ENCODE data around the gene NQO2.
"Not testable (repeated sequence)": the region's sequence is repeated elsewhere in the genome, so short reads cannot be mapped to it uniquely, and the experiment has no call there.

The NQO2 gene

DNA sequence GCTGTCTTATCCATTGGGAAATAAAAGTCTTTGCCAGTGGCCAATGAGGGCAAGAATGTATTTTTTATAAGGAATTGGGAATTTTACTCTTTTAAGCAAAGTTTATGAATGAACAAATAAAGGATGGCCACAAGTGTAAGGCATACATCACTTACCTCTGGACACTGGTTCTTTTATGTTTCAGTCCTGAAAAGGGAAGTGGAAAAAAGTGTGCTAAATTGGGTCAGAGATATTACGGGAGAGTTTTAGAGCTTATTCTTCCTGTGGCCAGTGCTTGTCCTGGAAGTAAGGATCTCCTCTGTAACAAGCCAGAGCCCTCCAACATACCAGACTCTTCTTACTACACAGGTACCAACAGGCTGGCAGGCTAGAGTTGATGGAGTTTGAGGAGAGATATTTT, 46.1 kb downstream of the NQO2 start:
- peak overlapping the region; percentile 44 for H3K27ac ChIP-seq
- no peak overlapping the region for H3K4me3 ChIP-seq (ENCODE audit: low read depth in 1 of 2, low read length in 1 of 2)
- no peaks in the 10 kb centered on the region for H3K27me3 ChIP-seq
- TF ChIP-seq, protein P1, sequence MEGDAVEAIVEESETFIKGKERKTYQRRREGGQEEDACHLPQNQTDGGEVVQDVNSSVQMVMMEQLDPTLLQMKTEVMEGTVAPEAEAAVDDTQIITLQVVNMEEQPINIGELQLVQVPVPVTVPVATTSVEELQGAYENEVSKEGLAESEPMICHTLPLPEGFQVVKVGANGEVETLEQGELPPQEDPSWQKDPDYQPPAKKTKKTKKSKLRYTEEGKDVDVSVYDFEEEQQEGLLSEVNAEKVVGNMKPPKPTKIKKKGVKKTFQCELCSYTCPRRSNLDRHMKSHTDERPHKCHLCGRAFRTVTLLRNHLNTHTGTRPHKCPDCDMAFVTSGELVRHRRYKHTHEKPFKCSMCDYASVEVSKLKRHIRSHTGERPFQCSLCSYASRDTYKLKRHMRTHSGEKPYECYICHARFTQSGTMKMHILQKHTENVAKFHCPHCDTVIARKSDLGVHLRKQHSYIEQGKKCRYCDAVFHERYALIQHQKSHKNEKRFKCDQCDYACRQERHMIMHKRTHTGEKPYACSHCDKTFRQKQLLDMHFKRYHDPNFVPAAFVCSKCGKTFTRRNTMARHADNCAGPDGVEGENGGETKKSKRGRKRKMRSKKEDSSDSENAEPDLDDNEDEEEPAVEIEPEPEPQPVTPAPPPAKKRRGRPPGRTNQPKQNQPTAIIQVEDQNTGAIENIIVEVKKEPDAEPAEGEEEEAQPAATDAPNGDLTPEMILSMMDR (IDR thresholded peaks at IDR 0.05): no peak
- no peaks in the 10 kb centered on the region for H3K9me3 ChIP-seq
- H3K36me3 ChIP-seq: no peaks in the 10 kb centered on the region
- peaks cover 9 to 11% of the 10 kb centered on the region in 2 experiments for H3K4me1 ChIP-seq (ENCODE audit: control insufficient read depth in 1 of 2, insufficient read depth in 1 of 2, low read depth in 1 of 2, low read length in 1 of 2)

DNA sequence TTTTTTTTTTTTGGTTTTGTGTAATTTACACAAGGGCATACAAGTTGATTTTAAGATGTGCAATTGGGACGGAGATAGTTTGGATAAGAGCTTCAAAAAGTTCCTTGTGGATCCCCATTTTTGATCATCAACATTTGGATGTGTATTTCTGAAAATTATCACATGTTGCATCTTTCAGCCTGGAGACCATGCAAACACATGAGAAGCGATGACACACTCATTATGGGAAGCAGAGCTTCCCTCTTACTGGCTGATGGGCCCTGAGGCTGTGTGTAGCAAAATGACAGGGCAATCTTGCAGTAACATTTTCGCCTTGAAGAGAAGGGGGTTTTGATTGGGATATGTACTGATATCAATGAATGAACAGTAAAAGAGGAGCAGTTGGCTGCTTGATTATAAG, 46.6 kb downstream of the NQO2 start:
- TF ChIP-seq, protein P1 (IDR thresholded peaks at IDR 0.05): no peak
- Histone ChIP-seq H3K36me3 (no peaks in the 10 kb centered on the region), H3K4me1 (ENCODE audit: control insufficient read depth in 1 of 2, insufficient read depth in 1 of 2, low read depth in 1 of 2, low read length in 1 of 2) (peaks cover 9 to 11% of the 10 kb centered on the region in 2 experiments), H3K27me3 (no peaks in the 10 kb centered on the region), H3K4me3 (ENCODE audit: low read depth in 1 of 2, low read length in 1 of 2) (no peak overlapping the region), H3K27ac (peak overlapping the region; percentile 23), H3K9me3 (no peaks in the 10 kb centered on the region)

DNA sequence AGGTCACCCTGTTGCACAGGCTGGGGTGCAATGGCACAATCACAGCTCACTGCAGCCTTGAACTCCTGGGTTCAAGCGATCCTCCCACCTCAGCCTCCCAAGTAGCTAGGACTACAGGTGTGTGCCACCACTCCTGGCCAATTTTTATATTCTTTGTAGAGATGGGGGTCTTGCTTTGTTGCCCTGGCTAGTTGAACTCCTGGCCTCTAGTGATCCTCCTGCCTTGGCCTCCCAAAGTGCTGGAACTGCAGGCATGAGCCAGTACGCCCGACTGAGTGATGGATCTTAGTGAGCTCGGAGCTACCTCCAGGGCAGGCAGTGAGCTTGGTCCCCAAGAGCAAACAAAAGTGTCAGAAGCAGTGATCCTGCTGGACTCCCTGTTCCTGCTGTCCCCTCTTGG, 48.3 kb downstream of the NQO2 start:
- peaks cover 15 to 16% of the 10 kb centered on the region in 2 experiments for H3K4me1 ChIP-seq (ENCODE audit: control insufficient read depth in 1 of 2, insufficient read depth in 1 of 2, low read depth in 1 of 2, low read length in 1 of 2)
- not testable (repeated sequence) for H3K9me3 ChIP-seq; H3K27me3 ChIP-seq; H3K27ac ChIP-seq; H3K4me3 ChIP-seq (ENCODE audit: low read depth in 1 of 2, low read length in 1 of 2); H3K36me3 ChIP-seq

DNA sequence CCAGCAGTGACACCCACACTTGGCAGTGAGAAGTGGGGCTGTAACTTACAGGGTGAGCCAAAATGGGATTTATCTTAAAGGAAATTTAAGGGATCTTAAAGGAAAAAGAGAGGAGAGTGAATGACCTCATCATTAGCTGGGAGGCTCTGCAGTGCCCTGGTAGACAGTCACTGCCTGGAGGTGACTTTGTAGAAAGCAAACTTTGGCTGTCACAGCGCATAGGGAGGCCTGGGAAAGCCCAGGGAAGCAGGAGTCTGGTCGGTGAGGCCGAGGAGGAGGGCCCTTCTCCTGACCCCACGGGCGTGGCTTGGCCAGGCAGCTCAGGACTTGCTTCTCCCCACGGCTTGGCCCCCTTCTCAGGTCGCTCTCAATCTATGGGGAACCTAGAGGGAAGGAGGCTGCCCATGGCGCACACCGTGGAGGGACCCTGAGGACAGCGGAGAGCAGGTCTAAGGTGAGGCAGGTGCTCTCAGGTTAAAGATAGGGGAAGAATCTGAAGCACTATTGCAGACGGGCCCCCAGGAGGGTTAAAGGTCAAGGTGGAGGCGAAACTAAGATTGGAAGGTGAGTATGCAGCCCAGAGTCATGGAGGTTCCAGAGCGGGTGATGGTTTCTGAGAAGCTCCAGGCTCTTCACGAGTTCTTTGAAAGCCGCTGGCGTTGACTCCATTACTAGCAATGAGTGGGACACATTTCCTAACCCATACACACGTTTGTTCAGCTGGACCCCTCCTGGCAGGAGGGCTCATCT, 53.0 kb downstream of the NQO2 start:
- Histone ChIP-seq H3K4me3 (ENCODE audit: low read depth in 1 of 2, low read length in 1 of 2) (peak overlapping the region; percentile 78 to 80), H3K4me1 (ENCODE audit: control insufficient read depth in 1 of 2, insufficient read depth in 1 of 2, low read depth in 1 of 2, low read length in 1 of 2) (peaks cover 27 to 30% of the 10 kb centered on the region in 2 experiments), H3K27ac (peak overlapping the region; percentile 73), H3K36me3 (no peaks in the 10 kb centered on the region), H3K27me3 (no peaks in the 10 kb centered on the region), H3K9me3 (no peaks in the 10 kb centered on the region)
- TF ChIP-seq, protein P1 (IDR thresholded peaks at IDR 0.05): no peak

DNA sequence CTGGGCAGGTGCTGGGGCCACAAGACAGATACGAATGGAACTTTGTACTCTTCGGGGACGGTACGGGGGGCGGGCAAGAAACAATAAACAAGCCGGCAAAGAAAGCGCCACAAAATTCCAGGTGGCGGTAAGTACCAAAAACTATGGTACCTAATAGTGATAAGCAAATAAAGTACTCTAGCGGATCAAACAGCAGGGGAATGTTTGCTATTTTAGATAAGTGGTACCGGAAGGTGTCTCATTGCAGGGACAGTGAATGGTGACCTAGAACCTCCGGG, 53.5 kb downstream of the NQO2 start:
- H3K27ac ChIP-seq: peak overlapping the region; percentile 73
- peak overlapping the region; percentile 78 to 80 for H3K4me3 ChIP-seq (ENCODE audit: low read depth in 1 of 2, low read length in 1 of 2)
- TF ChIP-seq, protein P1 (IDR thresholded peaks at IDR 0.05): no peak

GRCh38 chr6:3054229-3055157, 54.8 kb downstream of the NQO2 start:
- Histone ChIP-seq H3K4me1 (ENCODE audit: control insufficient read depth in 1 of 2, insufficient read depth in 1 of 2, low read depth in 1 of 2, low read length in 1 of 2) (peaks cover 27 to 36% of the 10 kb centered on the region in 2 experiments), H3K4me3 (ENCODE audit: low read depth in 1 of 2, low read length in 1 of 2) (peak overlapping the region; percentile 78 to 80), H3K27ac (peak overlapping the region; percentile 73)
- not testable (repeated sequence) for H3K9me3 ChIP-seq, H3K27me3 ChIP-seq, H3K36me3 ChIP-seq

More for the DNA sequence above, 53.5 kb downstream of the NQO2 start:
- H3K36me3 ChIP-seq: no peaks in the 10 kb centered on the region
- H3K27me3 ChIP-seq: no peaks in the 10 kb centered on the region
- no peaks in the 10 kb centered on the region for H3K9me3 ChIP-seq
- peaks cover 27 to 30% of the 10 kb centered on the region in 2 experiments for H3K4me1 ChIP-seq (ENCODE audit: control insufficient read depth in 1 of 2, insufficient read depth in 1 of 2, low read depth in 1 of 2, low read length in 1 of 2)

DNA sequence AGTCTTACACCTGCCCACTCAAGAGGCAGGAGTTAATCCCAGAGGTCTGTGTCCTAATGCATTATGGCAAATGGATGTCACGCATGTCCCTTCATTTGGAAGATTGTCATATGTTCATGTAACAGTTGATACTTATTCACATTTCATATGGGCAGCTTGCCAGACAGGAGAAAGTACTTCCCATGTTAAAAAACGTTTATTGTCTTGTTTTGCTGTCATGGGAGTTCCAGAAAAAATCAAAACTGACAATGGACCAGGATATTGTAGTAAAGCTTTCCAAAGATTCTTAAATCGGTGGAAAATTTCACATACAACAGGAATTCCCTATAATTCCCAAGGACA, 55.4 kb downstream of the NQO2 start:
- H3K4me3 ChIP-seq (ENCODE audit: low read depth in 1 of 2, low read length in 1 of 2); H3K27me3 ChIP-seq; H3K9me3 ChIP-seq; H3K36me3 ChIP-seq: not testable (repeated sequence)
- Histone ChIP-seq H3K27ac (peak overlapping the region; percentile 27), H3K4me1 (ENCODE audit: control insufficient read depth in 1 of 2, insufficient read depth in 1 of 2, low read depth in 1 of 2, low read length in 1 of 2) (peaks cover 27 to 36% of the 10 kb centered on the region in 2 experiments)
